A204.1 (cell line): ENCODE results near the gene CAMTA1.

Experiments used
- FAIRE-seq: peaks from 2 replicates; lab custom pipeline; 2012; peaks lifted over from hg19 to GRCh38; lab: Jason Lieb, UNC

CAMTA1 gene

DNA sequence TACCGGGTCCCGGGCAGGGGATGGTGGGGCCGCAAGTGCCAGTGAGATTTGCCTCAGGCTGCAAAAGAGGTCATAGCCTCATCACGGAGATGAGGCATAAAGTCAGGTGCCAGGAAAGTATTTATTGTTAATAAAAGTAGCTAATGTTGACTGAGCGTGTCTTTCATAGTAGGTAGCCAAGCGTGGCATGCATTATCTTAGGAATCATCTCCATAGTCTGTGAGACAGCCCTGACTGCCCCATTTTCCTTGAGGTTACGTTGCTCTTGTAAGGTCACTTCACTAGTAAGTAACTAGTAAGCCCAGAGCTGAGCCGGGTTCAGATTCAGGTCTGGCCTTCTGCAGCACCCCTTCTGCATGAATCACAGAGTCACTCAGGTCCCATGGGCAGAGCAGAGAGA lies 174.2 kb downstream of the CAMTA1 start:
- no peak for FAIRE-seq

DNA sequence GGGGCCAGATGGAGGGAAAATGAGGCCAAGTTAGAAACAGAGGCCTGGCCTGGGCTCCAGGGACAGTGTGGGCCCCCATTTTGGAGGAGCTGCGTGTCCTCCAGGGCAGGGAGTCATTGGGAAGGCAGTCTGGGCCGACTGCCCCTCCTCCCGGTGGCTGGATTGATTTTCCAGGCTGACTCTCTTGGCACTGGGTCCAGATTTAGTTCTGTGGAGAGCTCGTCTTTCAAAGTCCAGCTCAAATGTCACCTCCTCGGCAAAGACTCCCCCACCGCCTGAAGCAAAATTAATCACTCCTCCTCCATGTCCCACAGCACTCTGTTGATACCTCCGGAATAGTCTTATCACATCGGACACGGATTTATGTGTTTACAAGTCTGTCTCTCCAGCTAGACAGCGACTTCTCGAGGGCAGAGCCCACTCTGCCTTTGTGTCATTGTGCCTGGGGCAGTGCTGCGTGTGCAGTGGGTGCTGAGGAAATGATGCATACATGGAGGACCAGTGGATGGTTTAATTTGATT lies 175.1 kb downstream of the CAMTA1 start:
- no peak for FAIRE-seq

DNA sequence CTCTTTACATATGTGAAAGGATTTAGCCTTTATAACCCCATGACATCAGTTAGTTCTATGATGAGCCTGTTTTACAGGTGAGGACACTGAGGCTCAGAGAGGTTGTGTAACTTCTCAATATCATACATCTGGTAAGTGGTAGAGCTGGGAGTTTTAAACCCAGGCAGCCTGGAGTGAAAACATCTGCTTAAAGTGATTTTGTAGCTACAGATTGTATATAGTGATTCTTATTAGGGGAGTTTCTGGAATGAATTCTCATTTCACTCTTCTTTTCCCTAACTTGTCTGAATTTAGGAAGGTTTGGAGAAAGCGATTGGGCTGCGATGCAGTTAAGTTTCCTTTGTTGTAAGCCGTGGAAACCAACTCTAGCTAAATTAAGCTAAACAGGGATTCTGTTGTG lies 175.6 kb downstream of the CAMTA1 start:
- no peak for FAIRE-seq

DNA sequence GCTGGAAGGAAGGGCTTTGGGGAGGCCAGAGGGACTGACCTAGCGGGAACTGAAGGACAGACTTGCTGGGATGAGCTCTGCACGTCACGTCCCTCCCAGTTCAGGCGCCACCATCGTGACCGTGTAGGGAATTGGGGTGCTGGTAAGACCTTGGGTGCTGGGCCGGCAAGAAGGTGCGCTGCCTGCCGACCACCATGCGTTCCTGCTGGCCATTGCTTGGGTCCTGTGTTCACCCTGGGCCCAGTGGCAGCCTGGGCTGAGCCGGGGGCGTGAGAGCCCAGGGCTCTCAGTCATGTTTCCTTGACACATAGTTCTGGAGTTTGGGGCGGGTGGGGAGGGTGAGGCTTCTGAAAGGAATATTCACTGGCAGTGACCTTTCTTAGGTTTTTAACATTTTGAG lies 176.0 kb downstream of the CAMTA1 start:
- FAIRE-seq, result no peak

DNA sequence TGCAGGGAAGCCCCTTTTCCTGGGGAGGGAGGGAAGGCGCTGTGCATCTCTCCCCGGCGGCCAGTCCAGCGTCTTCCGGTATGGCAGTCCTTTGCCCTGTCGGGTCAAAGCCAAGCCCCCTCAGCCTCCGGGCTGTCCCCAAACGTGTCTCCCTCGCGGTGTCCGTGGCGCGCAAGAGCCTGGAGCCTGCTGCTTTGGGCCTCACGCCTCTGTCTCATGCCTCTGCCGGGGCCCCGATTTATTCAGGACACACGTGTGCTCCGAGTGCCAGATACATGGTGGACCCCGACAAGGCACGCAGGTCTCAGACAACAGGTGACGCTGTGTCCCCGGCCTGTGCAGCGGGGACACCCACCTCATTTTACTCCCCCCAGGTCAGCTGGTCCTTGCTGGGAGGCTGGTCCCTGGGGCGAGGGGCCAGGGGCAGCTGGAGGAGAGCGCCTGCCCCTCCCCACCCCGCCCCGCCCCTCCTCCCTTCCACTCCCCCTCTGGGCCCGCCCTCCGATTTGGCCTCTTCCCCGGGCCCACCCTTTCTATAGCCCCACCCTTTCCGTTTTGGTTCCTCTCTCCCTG lies 176.7 kb downstream of the CAMTA1 start:
- no peak for FAIRE-seq

DNA sequence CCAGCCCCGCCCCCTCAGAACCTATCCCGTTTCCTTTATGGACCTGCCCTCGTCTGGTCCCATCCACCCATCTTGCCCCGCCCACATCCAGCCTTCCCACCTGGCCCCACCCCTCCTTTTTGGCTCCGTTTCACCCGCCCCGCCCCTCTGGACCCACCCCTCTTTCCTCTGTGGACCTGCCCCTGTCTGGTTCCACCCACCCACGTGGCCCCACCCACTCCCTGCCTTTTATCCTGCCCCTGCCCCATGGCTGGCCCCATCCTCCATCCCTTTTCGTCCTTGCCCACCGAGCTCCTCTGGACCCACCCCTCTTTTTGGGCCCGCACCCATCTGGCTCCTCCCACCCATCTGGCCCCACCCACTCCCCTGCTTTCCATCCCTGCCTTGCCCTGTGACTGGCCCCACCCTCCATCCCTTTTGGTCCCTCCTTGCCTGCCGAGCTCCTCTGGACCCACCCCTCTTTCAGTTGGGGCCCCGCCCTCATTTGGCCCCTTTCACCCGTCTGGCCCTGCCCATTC lies 177.3 kb downstream of the CAMTA1 start:
- FAIRE-seq, result no peak

DNA sequence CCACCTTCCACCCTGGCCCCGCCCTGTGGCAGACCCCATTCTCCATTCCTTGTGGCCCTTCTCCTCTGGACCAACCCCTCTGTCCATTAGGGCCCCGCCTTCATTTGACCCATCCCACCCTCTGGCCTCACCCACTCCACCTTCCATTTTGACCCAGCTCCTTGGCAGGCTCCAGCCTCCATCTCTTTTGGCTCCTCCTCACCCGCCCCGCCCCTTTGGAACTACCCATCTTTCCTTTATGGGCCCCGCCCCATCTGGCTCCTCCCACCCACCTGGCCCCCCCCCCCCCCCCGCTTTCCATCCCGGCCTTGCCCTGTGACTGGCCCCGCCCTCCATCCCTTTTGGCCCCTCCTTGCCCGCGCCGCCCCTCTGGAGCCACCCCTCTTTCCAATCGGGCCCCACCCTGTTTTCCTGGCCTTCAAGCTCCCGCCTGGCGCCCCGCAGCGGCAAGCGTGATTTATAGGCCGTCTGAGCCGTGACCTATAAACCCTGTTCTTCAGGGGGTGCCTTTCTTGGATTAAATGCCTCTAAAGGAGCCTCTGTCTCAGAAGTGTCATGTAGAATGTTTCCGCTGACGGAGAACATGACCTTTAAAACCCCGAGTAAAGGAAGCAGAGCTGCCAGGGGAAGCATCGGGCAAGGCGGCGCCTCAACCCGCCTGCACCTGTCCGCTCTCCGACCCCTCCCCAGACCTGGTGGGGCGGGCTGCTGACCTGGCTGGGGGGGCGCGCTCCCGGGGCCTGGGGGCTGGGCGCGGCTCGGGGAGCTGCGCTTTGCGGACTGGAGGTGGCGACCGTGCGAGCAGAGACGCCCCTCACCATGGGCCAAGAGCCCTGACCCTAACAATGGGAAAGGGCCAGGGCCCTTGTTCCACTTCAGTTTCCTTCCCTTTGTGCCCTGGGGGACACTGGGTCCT lies 178.0 kb downstream of the CAMTA1 start:
- FAIRE-seq, result no peak

DNA sequence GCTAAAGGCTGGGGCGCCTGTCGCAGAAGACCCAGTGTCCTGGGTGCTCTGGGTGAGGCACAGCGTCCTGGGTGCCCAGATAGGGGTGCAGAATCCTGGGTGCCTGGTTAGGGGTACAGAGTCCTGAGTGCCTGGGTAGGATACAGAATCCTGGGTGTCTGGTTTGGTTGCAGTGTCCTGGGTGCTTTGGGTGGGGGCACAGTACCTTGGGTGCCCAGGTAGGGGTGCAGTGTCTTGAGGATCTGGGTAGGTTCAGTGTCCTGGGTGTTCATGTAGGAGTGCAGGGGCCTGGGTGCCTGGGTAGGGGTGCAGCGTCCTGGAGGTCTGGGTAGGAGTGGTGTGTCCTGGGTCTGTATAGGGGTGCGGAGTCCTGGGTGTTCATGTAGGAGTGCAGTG lies 178.7 kb downstream of the CAMTA1 start:
- FAIRE-seq, result no peak

DNA sequence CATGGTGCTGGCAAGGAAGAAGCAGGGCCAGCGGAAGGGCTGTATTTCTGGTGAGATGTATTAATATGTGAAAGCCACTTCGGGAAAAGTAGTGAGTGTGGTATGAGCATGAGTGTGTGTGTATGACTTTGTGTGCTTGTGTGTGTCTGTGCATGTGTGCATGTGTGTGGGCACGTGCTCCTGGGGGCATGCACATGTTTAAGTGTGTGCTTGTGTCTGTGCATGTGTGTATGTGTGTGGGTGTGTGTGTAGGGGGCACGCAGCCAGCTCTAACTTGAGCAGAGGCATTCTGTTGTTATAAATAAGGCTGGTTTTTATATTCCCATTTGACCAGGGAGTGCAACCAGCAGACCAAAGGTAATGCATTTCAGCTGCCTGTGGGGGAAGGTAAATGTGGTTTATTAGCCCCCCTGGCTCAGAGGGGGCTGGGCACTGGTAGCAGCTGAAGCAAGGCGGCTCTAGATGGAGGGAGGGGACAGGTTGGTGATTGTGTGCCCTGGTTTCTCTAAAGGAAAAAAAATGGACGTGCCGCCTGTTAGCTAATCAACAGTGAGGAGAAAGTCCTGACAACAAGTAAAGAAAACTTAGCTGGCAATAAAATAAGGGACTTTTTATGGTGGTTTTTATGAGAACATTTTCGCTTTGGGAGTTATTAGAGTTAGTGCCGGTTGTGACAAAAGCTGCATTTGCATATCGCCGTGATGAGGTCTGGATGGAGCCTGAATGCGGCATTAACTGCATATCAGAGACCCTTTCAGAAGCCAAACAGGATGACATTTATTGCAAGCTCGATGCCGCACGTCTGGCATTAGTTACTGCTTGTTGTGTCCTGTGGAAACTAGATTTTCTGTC lies 180.1 kb downstream of the CAMTA1 start:
- no peak for FAIRE-seq

DNA sequence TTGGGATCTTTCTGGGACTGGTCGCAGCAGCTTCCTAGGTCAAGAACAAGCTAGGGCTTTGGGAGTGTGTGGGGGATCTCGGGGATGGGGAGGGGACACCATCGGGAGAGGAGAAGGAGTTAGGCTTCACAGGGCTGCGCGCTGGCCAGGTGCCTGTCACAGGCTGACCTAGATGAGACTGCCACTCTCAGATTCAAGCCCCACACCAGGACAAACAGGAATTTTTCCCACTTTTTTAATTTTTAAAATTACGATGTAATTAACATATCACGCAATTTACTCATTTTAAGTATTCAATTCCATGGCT lies 180.6 kb downstream of the CAMTA1 start:
- no peak for FAIRE-seq

DNA sequence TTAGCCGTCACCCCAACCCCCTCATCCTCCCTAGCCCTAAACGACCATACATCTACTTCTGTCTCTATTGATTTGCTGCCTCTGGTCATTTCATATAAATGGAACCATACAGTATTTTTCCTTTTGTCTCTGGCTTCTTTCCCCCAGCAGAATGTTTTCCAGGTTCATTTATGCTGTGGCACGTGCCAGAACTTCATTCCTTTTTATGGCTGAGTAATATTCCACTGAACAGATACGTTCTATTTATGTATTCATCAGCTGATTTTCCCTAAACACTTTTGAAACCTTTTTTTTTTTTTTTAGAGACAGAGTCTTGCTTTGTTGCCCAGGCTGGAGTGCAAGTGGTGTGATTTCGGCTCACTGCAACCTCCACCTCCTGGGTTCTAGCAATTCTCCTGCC lies 181.1 kb downstream of the CAMTA1 start:
- no peak for FAIRE-seq

DNA sequence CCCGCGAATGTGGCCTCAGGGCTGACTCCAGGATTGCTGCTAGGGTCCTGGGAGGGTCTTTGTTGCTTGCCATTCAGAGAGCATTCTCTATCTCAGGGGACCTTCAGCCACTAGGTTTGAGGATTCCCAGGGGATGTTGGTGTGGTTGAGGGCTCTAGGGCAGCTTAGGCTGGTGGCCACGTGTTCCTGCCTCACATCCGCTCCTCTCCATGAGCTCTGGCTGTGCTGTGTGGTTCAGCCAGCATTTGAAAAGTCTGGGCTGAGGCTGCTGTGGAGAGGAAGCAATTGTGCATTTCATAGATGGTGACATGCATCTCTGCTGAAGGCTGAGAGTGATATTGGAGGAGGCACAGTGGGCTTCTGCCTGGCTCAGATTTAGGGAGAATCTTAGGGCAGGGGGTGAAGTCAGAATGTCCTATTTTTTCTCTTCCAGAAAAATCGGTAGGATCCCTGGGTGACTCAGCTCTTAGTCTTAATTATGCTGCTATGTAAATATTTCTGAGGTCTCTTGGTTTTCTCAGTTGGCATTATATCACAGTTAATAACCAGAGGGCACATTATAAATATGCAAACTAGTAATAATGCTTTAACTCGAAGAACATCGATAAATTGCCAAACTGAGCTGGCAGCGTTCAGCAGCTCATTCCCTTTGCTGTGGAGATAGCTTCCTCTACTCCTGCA lies 182.3 kb downstream of the CAMTA1 start:
- FAIRE-seq, result no peak

DNA sequence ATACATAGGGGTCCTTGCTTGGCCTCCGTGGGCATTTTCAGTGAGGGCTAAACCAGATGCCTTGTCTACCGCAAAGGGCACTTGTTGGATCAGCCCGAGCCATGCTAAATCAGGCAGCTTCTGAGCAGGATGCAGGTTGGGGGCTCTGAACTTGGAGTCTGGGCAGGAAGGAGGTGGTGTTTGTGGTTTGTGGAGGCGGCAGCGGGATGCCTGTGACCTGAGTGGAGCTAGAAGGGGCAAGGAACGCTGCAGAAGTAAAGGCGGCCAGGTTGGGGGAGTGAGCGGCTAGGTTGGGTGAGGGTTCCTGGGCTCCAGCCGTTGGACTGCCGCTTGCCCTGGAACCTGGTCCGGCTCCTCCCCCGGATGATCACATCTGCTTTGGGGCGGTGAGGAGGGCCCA lies 183.9 kb downstream of the CAMTA1 start:
- FAIRE-seq, result no peak

DNA sequence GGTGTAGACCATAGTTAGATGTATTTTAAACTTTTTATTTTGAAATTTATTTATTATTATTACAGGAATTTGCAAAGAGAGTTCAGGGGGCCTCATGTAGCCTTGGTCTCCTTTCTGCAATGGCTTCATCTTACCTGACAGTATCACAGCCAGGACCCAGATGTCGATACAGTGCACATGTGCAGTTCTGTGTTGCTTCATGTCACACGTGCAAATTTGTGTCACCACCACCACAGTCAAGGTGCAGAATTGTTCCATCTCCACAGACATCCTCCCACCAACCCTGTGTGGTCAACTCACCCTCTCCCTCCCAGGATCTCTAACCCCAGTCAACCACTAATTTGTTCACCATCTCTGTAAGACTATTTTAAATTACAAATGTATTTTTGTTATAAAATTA lies 184.5 kb downstream of the CAMTA1 start:
- FAIRE-seq, result no peak

DNA sequence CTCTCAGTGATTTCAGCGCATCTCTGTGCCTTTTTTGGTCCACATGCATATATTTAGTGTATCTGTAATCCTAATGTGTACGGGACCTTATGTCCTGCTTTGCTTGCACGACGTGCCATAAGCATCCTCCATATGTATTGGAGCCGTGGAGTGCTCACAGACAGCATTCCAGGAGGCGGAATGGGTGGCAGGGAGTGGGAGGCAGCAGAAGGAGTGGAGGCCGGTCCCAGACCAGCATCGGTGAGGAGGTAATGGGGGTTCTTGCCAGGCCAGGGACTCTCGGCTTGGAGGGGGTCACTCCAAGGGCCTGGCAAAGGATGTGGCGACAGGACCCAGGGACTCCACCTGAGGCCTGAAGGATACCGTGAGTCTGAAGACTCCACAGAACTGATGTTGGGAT lies 185.0 kb downstream of the CAMTA1 start:
- no peak for FAIRE-seq

DNA sequence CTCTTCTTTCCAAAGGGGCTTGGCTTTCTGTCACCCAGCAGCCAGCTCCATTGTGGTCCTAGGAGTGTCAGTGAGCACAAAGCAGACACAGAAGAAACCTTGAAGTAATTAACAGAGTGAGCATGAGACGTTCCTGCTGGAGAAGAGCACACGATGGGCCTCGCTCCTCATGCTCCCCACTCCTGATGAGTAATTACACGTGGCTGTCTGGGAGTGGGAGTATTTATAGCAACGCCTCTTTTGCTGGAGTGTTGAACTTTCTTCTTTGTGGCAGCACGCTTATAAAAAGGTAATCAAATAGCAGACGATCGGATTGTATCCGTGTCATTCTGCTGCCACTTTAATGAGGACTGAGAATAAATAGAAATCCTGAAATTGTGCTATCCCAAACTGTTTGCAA lies 185.8 kb downstream of the CAMTA1 start:
- FAIRE-seq, result no peak

DNA sequence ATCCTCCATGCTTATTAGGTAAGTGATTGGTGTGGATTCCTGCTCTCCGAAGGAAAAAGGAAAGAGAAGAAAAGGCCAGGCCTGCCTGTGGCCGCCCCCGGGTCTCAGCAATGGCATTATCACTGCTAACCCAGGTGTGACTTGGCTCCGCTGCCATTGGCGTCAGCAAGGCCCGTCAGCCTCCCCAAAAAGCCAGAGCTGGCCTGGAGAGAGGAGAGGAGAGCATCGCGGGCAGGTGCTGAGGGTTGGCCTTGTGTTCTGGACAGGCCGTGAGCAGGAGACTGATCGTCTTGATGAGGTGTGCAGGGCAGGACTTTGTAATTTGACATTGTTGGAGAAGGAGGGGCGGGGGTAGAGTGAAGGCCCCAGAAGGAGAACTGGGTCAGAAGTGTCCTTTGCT lies 186.4 kb downstream of the CAMTA1 start:
- no peak for FAIRE-seq

DNA sequence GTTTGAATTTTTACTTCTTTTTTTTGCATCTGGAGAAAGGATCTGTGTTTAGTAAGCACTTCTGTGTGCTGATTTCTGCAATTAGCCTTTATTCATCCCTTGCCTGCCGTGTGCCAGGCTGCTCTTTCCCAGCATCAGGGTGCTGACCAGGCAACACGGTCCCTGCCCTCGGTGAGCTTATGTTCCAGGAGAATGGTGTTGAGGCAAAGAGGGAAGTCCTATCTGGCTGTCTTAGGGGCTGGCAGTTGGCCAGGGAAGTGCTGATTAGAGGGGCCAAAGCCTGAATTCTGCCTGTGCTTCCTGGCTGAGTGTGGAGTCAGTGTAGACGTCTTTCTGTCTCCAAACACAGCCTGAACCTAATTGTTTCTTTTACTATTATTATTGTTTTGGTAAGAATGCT lies 187.1 kb downstream of the CAMTA1 start:
- FAIRE-seq, result no peak

DNA sequence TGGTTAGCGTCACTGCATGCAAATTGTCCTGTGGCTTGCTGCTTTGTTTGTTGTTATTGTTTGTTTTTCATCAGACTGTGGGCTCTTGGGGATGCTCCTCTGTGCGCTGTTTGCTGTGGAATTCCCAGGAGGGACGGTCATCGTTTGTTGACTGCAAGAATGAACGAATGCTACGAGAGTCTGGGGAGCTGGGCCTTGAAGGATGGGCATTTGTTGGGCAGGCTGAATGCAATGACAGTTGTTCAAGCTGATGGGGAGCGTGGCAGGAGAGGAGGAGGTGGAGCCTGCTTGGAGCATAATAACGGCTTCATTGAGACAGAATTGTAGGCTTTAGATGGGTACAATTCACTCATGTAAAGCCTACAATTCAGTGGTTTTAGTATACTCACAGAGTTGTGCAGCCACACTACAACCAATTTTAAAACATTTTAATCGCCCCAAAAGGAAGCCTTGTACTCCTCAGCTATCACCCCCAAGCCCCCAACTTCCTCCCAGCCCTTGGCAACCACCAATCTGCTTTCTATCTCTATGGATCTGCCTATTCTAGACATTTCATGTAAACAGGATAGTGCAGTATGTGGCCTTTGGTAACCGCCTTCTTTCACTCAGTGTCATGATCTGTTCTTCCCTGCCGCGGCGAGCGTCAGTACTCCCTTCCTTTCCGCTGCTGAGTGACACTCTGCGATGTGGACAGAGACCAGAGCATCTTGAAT lies 190.2 kb downstream of the CAMTA1 start:
- FAIRE-seq, result no peak

DNA sequence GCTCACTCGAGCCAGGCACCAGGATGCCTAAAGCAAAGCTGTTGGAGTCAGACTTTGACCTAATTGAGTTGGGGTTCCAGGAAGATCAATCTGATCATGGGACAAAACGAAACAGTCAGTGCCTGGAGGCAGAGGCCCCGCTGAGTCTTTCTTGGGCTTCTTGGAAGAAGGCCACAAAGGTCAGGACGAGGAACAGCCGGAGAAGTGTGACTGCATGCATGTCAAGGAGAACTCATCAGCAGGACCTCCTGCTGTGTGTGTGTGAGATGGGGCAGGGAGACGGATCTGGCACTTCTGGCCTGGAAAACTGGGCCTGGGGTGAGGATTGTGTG lies 190.8 kb downstream of the CAMTA1 start:
- no peak for FAIRE-seq

DNA sequence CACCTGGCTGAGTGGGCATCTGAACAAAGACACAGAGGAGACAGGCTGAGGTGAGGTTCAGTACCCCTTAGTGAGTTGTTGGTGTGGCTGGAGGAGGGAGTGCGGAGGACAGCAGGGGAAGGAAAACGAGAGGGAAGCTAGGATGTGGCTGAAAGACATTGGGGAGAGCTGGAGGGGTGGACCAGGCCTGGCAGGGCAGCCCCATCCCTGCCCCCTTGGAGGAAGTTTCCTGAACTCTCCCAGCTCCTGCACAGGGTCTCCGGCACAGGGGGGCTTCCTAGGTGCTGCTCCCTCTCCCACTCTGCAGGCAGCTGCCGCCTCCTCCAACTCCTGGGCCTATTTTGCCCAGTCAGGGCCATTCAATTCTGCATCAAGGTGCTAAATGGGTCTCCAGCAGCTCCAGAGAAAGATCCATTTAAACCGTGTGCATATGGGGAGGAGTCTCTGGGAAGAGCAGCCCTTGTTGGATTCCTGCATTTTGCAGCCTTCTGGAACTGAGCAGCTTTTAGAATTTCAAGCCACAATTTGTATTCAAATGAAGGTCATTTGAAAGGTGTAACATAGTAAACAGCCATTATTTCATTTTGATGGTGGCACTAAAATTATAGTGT lies 193.9 kb downstream of the CAMTA1 start:
- FAIRE-seq, result no peak
